NCI-H2171 treated with DMSO at 0.1 percent for 48 hours (cell line): ENCODE results near the gene UTS2R.
"Not testable (repeated sequence)": the region's sequence is repeated elsewhere in the genome, so short reads cannot be mapped to it uniquely, and the experiment has no call there.

Source experiments
- DNase-seq: peaks from one replicate; lab custom pipeline; 2025; lab: John Stamatoyannopoulos, UW

UTS2R gene

GRCh38 chr17:82334204-82334621 is 37.4 kb upstream of the UTS2R start:
- DNase-seq: no peak

- no peak for DNase-seq
Measured at GRCh38 chr17:82334622-82335394, 36.8 kb upstream of the UTS2R start.

- DNase-seq: no peak
Measured at GRCh38 chr17:82338858-82339633, 32.5 kb upstream of the UTS2R start.

GRCh38 chr17:82339634-82340580 is 31.7 kb upstream of the UTS2R start:
- DNase-seq: no peak

GRCh38 chr17:82342361-82343079 is 29.0 kb upstream of the UTS2R start:
- no peak for DNase-seq

GRCh38 chr17:82343560-82343959 is 28.0 kb upstream of the UTS2R start:
- DNase-seq: no peak

GRCh38 chr17:82344175-82344907 is 27.2 kb upstream of the UTS2R start:
- DNase-seq: no peak

- DNase-seq: no peak
Measured at GRCh38 chr17:82345151-82345976, 26.2 kb upstream of the UTS2R start.

GRCh38 chr17:82346342-82347300 is 24.9 kb upstream of the UTS2R start:
- no peak for DNase-seq

GRCh38 chr17:82347994-82348393 is 23.6 kb upstream of the UTS2R start:
- DNase-seq: not testable (repeated sequence)

- no peak for DNase-seq
Measured at GRCh38 chr17:82348434-82348833, 23.1 kb upstream of the UTS2R start.

- no peak for DNase-seq
Measured at GRCh38 chr17:82348866-82349265, 22.7 kb upstream of the UTS2R start.

GRCh38 chr17:82349287-82349701 is 22.3 kb upstream of the UTS2R start:
- DNase-seq: no peak

GRCh38 chr17:82350182-82351030 is 21.2 kb upstream of the UTS2R start:
- DNase-seq: no peak

- no peak for DNase-seq
Measured at GRCh38 chr17:82351254-82351712, 20.3 kb upstream of the UTS2R start.

GRCh38 chr17:82351713-82352488 is 19.7 kb upstream of the UTS2R start:
- peak; percentile 69 for DNase-seq

- no peak for DNase-seq
Measured at GRCh38 chr17:82353484-82353883, 18.1 kb upstream of the UTS2R start.
